MCF 10A (cell line): ENCODE results near the gene CPT1B. TPM values are rescaled to one million over a fixed set of nuclear protein-coding genes. Genes with fewer than 3 reads are reported as not detected.

ENCODE experiments used
- BruUV-seq: library from RNA; stranded (reverse); fragments of 400-500 nt; replicated peaks from 2 replicates; lab custom pipeline; 2021; lab: Mats Ljungman, UMichigan
- CTCF ChIA-PET: fragments of 300-600 bp; sonication (Branson Sonifier 250); formaldehyde crosslinking; extraction: SDS; loops from one replicate; lab custom pipeline; 2021; ENCODE audit warnings: antibody characterized with exemption, inconsistent platforms; lab: Yijun Ruan, JAX
- POLR2A ChIA-PET: fragments of 300-600, 350-650 bp; sonication (Branson Sonifier 250); formaldehyde crosslinking; extraction: SDS; loops from one replicate; lab custom pipeline; 2020; ENCODE audit warnings: antibody characterized with exemption, inconsistent platforms; lab: Yijun Ruan, JAX
- DNase-seq: peaks from one replicate; pipeline ENCODE4 v3.0.0-alpha.2; 2018; ENCODE audit not compliant: unreplicated experiment
- H3K27ac Mint-ChIP-seq: one replicate; pipeline ENCODE4 v1.8.0; 2022; ENCODE audit warnings: mild to moderate bottlenecking, low read depth, mixed read lengths; ENCODE audit not compliant: unreplicated experiment
- H3K27me3 Mint-ChIP-seq: one replicate; pipeline ENCODE4 v1.8.0; 2022; ENCODE audit warnings: mixed read lengths; ENCODE audit not compliant: insufficient read depth, unreplicated experiment
- H3K36me3 Mint-ChIP-seq: one replicate; pipeline ENCODE4 v1.8.0; 2022; ENCODE audit warnings: mild to moderate bottlenecking, moderate library complexity, mixed read lengths; ENCODE audit not compliant: insufficient read depth, unreplicated experiment
- H3K4me1 Mint-ChIP-seq: one replicate; pipeline ENCODE4 v1.8.0; 2022; ENCODE audit warnings: mixed read lengths; ENCODE audit not compliant: insufficient read depth, unreplicated experiment
- H3K4me3 Mint-ChIP-seq: one replicate; pipeline ENCODE4 v1.8.0; 2022; ENCODE audit warnings: mild to moderate bottlenecking, moderate library complexity, mixed read lengths; ENCODE audit not compliant: unreplicated experiment
- H3K9me3 Mint-ChIP-seq: one replicate; pipeline ENCODE4 v1.8.0; 2022; ENCODE audit warnings: mixed read lengths; ENCODE audit not compliant: unreplicated experiment
- intact Hi-C: fragments of 100-400 bp; cut with micrococcal nuclease; formaldehyde crosslinking; loops from 2 replicates; pipeline ENCODE4 v1.14.1; 2022
- total RNA-seq: library from RNA; stranded (reverse); gene quantifications from 2 replicates; pipeline ENCODE4 v1.2.3, GENCODE V29; 2022
- TF ChIP-seq, protein P1 (sequence below): fragments of 200-600 bp; IDR thresholded peaks from one replicate; pipeline ENCODE4 v1.8.0; 2022; ENCODE audit warnings: antibody characterized with exemption, mild to moderate bottlenecking; ENCODE audit not compliant: unreplicated experiment

CPT1B gene
- total RNA-seq, 1 experiment from 2014 or later = 52.2 TPM

DNA sequence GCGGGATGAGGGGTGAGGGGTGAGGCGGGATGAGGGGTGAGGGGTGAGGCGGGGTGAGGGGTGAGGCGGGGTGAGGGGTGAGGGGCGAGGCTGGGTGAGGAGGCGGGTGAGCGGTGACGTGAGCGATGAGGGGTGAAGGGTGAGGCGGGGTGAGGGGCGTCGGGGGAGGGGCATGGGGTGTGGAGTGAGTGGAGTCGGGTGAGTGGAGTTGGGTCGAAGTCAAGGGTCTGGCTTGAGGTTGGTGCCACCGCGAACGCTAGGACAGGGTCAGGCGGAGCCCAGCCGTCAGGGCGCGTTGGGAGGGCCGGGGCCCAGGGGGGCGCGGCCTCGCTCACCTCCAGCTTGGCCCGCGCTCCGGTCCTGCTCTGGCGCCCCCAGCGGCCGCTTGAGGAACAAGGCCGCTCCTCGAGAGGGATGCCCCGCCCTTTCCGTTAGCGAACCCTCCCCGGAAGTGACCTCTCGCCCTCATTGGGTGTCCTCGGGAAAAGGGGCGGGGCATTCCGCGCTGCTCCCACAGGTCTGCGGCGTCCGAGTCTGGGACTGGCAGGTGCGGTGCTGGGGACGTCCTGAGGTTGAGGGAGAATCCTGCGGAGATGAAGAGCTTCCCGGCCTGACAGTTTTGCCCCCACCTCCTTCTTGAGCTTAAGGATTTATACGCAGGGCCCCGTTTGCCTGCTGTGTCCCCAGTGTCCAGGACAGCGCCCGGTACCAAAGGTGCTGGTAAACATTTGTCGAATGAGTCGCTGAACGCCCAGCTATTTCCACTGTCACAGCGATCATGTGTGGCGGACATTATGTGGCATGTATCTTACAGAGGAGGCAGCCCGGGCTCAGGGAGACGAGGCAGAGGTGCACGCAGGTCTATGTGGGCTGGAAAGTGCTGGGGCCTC, 15.5 kb downstream of the CPT1B start, which contains the start of gene SYCE3:
TSS of gene SYCE3 (minus strand) at position 397 of the 890 bp plus-strand sequence. CDS start 6,514 bp downstream, outside the sequence.
- CTCF ChIA-PET = interaction anchor here (0.6 to 1.9 kb wide), 30 partner anchors 9 to 239 kb away, joined by 3 to 17 read pairs (median 4); partner anchors contain the start of genes LMF2, NCAPH2 and SCO2
- Mint-ChIP-seq H3K27me3 (no peaks in the 10 kb centered on the region), H3K4me1 (peaks cover 28% of the 10 kb centered on the region), H3K36me3 (peaks cover 3% of the 10 kb centered on the region), H3K9me3 (no peaks in the 10 kb centered on the region), H3K27ac (peak within 1 kb of the TSS; percentile 91), H3K4me3 (peak within 1 kb of the TSS; percentile 90)
- intact Hi-C loops = loop anchor here (1.0 kb wide), 2 partner anchors 31 to 36 kb away; no protein-coding TSS in a partner anchor
- BruUV-seq = TSS peak; percentile 90
- POLR2A ChIA-PET = interaction anchor here (0.7 to 5.3 kb wide), 16 partner anchors 11 to 318 kb away, joined by 3 to 105 read pairs (median 14); partner anchors contain the start of genes CHKB, KLHDC7B, LMF2 and NCAPH2
- TF ChIP-seq, protein P1, sequence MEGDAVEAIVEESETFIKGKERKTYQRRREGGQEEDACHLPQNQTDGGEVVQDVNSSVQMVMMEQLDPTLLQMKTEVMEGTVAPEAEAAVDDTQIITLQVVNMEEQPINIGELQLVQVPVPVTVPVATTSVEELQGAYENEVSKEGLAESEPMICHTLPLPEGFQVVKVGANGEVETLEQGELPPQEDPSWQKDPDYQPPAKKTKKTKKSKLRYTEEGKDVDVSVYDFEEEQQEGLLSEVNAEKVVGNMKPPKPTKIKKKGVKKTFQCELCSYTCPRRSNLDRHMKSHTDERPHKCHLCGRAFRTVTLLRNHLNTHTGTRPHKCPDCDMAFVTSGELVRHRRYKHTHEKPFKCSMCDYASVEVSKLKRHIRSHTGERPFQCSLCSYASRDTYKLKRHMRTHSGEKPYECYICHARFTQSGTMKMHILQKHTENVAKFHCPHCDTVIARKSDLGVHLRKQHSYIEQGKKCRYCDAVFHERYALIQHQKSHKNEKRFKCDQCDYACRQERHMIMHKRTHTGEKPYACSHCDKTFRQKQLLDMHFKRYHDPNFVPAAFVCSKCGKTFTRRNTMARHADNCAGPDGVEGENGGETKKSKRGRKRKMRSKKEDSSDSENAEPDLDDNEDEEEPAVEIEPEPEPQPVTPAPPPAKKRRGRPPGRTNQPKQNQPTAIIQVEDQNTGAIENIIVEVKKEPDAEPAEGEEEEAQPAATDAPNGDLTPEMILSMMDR = peak; percentile 91
- DNase-seq = peak; percentile 97

DNA sequence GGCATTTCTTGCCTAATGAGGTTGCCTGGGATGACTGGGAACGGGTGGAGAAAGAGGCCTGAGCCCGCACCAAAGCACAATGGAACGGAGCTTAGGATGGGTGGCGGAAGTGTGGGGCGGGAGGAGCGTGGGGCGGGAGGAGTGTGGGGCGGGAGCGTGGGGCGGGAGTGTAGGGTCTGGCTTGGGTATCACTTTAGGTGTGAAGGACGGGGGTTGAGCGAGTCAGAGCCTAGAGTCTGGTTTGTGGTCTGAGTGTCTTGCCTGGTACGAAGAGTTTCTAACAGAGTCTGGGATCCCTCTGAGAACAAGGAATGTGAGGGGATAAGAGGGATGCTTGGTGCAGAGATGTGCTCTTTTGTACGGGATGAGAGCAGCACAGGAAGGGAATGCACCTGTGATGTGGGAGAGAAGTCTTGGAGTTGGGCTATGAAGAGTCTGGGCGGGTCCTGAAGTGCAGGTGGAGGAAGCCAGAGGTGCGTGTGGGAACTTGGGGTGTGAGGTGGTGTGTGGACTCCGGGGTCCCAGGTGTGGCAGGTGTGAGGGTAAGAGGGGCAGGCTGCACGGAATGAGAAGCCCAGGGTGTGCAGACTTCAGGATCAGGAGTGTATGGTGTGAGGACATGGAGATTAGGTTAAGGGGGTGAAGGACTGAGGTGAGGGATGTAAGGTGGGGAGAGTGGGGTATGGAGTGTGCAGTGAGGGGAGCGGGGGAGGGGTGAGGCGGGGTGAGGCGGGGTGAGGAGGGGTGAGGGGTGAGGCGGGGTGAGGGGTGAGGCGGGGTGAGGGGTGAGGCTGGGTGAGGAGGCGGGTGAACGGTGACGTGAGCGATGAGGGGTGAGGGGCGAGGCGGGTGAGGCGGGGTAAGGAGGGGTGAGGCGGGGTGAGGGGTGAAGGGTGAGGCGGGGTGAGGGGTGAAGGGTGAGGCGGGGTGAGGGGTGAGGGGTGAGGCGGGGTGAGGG, 16.5 kb downstream of the CPT1B start:
- CTCF ChIA-PET = no interaction called here
- POLR2A ChIA-PET = interaction anchor here (1.2 to 2.0 kb wide), 2 partner anchors 32 to 36 kb away, joined by 3 to 15 read pairs; partner anchors contain the start of genes SCO2 and TYMP
- intact Hi-C loops = loop anchor here (1.0 kb wide), 2 partner anchors 30 to 35 kb away; no protein-coding TSS in a partner anchor
- no peaks in the 10 kb centered on the region for H3K27me3 Mint-ChIP-seq
- H3K9me3 Mint-ChIP-seq = no peaks in the 10 kb centered on the region
- H3K4me1 Mint-ChIP-seq = peaks cover 28% of the 10 kb centered on the region
- H3K36me3 Mint-ChIP-seq = no peaks in the 10 kb centered on the region
- no TSS peak for BruUV-seq
- TF ChIP-seq, protein P1 = no peak
- peak overlapping the region; percentile 15 for H3K4me3 Mint-ChIP-seq
- H3K27ac Mint-ChIP-seq = no peak overlapping the region
- DNase-seq = no peak

DNA sequence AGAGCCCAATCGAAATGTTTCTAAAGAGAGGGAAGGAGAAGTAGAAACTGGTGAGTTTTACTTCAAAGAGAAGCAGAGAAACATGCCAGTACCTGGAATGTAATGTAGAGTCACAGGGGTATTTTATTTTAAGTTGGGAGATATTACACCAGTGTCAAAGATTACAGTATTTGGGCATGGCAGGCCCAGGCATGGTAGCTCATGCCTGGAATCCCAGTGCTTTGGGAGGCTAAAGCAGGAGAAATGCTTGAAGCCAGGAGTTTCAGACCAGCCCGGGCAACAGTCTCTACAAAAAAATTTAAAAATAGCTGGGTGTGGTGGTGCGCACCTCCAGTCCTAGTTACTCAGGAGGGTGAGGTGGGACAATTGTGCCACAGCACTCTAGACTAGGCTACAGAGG, 18.2 kb downstream of the CPT1B start:
- no peaks in the 10 kb centered on the region for H3K27me3 Mint-ChIP-seq
- H3K9me3 Mint-ChIP-seq = no peaks in the 10 kb centered on the region
- no peaks in the 10 kb centered on the region for H3K36me3 Mint-ChIP-seq
- no TSS peak for BruUV-seq
- DNase-seq = no peak
- intact Hi-C loops = no loop called here
- ChIA-PET CTCF (interaction anchor here (0.6 to 1.7 kb wide), 7 partner anchors 9 to 235 kb away, joined by 3 to 5 read pairs (median 4); partner anchors contain the start of gene KLHDC7B), POLR2A (interaction anchor here (0.8 to 2.0 kb wide), 7 partner anchors 9 to 51 kb away, joined by 3 to 15 read pairs (median 3); partner anchors contain the start of gene SCO2)
- H3K4me1 Mint-ChIP-seq = peaks cover 28% of the 10 kb centered on the region
- H3K4me3 Mint-ChIP-seq = no peak overlapping the region
- H3K27ac Mint-ChIP-seq = no peak overlapping the region
- TF ChIP-seq, protein P1 = no peak
